ENCODE data around the gene DCAF8L2. TPM values are rescaled to one million over a fixed set of nuclear protein-coding genes. Genes with fewer than 3 reads are reported as not detected.

The DCAF8L2 gene
- total RNA-seq, 1 donor from 2014 or later = not detected

GRCh38 chrX:27599928-27600327 is 9.8 kb downstream of the DCAF8L2 start:
- Histone ChIP-seq H3K27ac (replicated peaks) (no peak overlapping the region), H3K4me3 (no peak overlapping the region), H3K9me3 (replicated peaks) (no peaks in the 10 kb centered on the region), H3K27me3 (ENCODE audit: low read depth) (no peaks in the 10 kb centered on the region), H3K4me1 (no peaks in the 10 kb centered on the region), H3K36me3 (no peaks in the 10 kb centered on the region)
- no peak for DNase-seq
- no peak for TF ChIP-seq CTCF (IDR thresholded peaks at IDR 0.05; ENCODE audit: borderline replicate concordance)
- intact Hi-C loops (cut with micrococcal nuclease) = no loop called here

GRCh38 chrX:27600686-27601085 is 10.5 kb downstream of the DCAF8L2 start:
- DNase-seq = no peak
- H3K27ac ChIP-seq (replicated peaks) = no peak overlapping the region
- intact Hi-C loops (cut with micrococcal nuclease) = no loop called here
- no peaks in the 10 kb centered on the region for H3K9me3 ChIP-seq (replicated peaks)
- no peaks in the 10 kb centered on the region for H3K4me1 ChIP-seq
- no peaks in the 10 kb centered on the region for H3K36me3 ChIP-seq
- H3K27me3 ChIP-seq (ENCODE audit: low read depth) = no peaks in the 10 kb centered on the region
- no peak for TF ChIP-seq CTCF (IDR thresholded peaks at IDR 0.05; ENCODE audit: borderline replicate concordance)
- no peak overlapping the region for H3K4me3 ChIP-seq

- no peak for DNase-seq
- H3K27ac ChIP-seq (replicated peaks) = no peak overlapping the region
- H3K4me3 ChIP-seq = no peak overlapping the region
- peaks cover 5% of the 10 kb centered on the region for H3K9me3 ChIP-seq (replicated peaks)
- intact Hi-C loops (cut with micrococcal nuclease) = no loop called here
- no peaks in the 10 kb centered on the region for H3K36me3 ChIP-seq
- H3K27me3 ChIP-seq (ENCODE audit: low read depth) = no peaks in the 10 kb centered on the region
- TF ChIP-seq CTCF (IDR thresholded peaks at IDR 0.05; ENCODE audit: borderline replicate concordance) = no peak
- no peaks in the 10 kb centered on the region for H3K4me1 ChIP-seq
Observed at GRCh38 chrX:27608671-27609070, 18.5 kb downstream of the DCAF8L2 start.

- no peaks in the 10 kb centered on the region for H3K9me3 ChIP-seq (replicated peaks)
- no peaks in the 10 kb centered on the region for H3K36me3 ChIP-seq
- H3K27me3 ChIP-seq (ENCODE audit: low read depth) = no peaks in the 10 kb centered on the region
- no peak for TF ChIP-seq CTCF (IDR thresholded peaks at IDR 0.05; ENCODE audit: borderline replicate concordance)
- no peak overlapping the region for H3K27ac ChIP-seq (replicated peaks)
- intact Hi-C loops (cut with micrococcal nuclease) = no loop called here
- no peak overlapping the region for H3K4me3 ChIP-seq
- no peak for DNase-seq
- no peaks in the 10 kb centered on the region for H3K4me1 ChIP-seq
Observed at GRCh38 chrX:27619459-27619858, 29.3 kb downstream of the DCAF8L2 start.

- TF ChIP-seq CTCF (IDR thresholded peaks at IDR 0.05; ENCODE audit: borderline replicate concordance) = peak; percentile 41
- intact Hi-C loops (cut with micrococcal nuclease) = no loop called here
- DNase-seq = no peak
- H3K36me3 ChIP-seq = no peaks in the 10 kb centered on the region
- H3K9me3 ChIP-seq (replicated peaks) = no peaks in the 10 kb centered on the region
- H3K27ac ChIP-seq (replicated peaks) = no peak overlapping the region
- H3K4me3 ChIP-seq = no peak overlapping the region
- H3K4me1 ChIP-seq = no peaks in the 10 kb centered on the region
- H3K27me3 ChIP-seq (ENCODE audit: low read depth) = no peaks in the 10 kb centered on the region
Observed at GRCh38 chrX:27619975-27620374, 29.8 kb downstream of the DCAF8L2 start.

- no peak for TF ChIP-seq CTCF (IDR thresholded peaks at IDR 0.05; ENCODE audit: borderline replicate concordance)
- H3K9me3 ChIP-seq (replicated peaks) = no peaks in the 10 kb centered on the region
- no peak for DNase-seq
- no peak overlapping the region for H3K27ac ChIP-seq (replicated peaks)
- no peaks in the 10 kb centered on the region for H3K27me3 ChIP-seq (ENCODE audit: low read depth)
- no peak overlapping the region for H3K4me3 ChIP-seq
- H3K36me3 ChIP-seq = no peaks in the 10 kb centered on the region
- intact Hi-C loops (cut with micrococcal nuclease) = no loop called here
- H3K4me1 ChIP-seq = no peaks in the 10 kb centered on the region
Observed at GRCh38 chrX:27622883-27623282, 32.7 kb downstream of the DCAF8L2 start.

Measured in left ventricle myocardium inferior (tissue), 1 donor.